D721Med (cell line): ENCODE results near the gene SLC27A1.

Experiments used
- DNase-seq: peaks from one replicate; pipeline ENCODE4 v3.0.0; 2011; ENCODE audit warnings: low spot score; ENCODE audit not compliant: insufficient read length
- FAIRE-seq: peaks from 2 replicates; lab custom pipeline; 2011; peaks lifted over from hg19 to GRCh38; lab: Jason Lieb, UNC
- TF ChIP-seq, protein P1 (sequence below): IDR thresholded peaks from 2 replicates; pipeline ENCODE4 v1.5.1; 2012; ENCODE audit warnings: mild to moderate bottlenecking, control low read depth; ENCODE audit not compliant: insufficient read depth; ENCODE audit errors: missing control alignments

SLC27A1 gene

DNA sequence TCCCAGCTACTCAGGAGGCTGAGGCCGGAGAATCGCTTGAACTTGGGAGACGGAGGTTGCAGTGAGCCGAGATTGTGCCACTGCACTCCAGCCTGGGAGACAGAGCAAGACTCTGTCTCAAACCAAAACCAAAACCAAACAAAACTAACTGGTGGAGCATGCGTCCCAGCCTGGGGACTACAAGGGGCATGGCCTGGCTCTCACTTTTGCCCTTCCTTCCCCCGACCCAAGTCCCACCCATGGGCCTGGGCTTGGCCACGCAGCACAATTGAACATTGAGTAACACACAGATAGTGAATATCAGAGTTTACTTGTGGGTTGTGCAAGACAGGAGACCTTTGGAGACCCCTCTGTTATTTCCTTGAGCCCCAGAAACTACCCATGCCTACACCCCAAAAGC is 35.1 kb upstream of the SLC27A1 start:
- DNase-seq (no peak), FAIRE-seq (no peak)
- TF ChIP-seq, protein P1, sequence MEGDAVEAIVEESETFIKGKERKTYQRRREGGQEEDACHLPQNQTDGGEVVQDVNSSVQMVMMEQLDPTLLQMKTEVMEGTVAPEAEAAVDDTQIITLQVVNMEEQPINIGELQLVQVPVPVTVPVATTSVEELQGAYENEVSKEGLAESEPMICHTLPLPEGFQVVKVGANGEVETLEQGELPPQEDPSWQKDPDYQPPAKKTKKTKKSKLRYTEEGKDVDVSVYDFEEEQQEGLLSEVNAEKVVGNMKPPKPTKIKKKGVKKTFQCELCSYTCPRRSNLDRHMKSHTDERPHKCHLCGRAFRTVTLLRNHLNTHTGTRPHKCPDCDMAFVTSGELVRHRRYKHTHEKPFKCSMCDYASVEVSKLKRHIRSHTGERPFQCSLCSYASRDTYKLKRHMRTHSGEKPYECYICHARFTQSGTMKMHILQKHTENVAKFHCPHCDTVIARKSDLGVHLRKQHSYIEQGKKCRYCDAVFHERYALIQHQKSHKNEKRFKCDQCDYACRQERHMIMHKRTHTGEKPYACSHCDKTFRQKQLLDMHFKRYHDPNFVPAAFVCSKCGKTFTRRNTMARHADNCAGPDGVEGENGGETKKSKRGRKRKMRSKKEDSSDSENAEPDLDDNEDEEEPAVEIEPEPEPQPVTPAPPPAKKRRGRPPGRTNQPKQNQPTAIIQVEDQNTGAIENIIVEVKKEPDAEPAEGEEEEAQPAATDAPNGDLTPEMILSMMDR = no peak

GRCh38 chr19:17436094-17436873 is 34.0 kb upstream of the SLC27A1 start:
- TF ChIP-seq, protein P1 = no peak
- DNase-seq (no peak), FAIRE-seq (no peak)

- FAIRE-seq (no peak), DNase-seq (no peak)
- TF ChIP-seq, protein P1 = no peak
Observed at GRCh38 chr19:17436874-17437267, 33.5 kb upstream of the SLC27A1 start.

- DNase-seq (no peak), FAIRE-seq (no peak)
- TF ChIP-seq, protein P1 = peak; percentile 31
Observed at GRCh38 chr19:17441241-17442021, 28.9 kb upstream of the SLC27A1 start.

DNA sequence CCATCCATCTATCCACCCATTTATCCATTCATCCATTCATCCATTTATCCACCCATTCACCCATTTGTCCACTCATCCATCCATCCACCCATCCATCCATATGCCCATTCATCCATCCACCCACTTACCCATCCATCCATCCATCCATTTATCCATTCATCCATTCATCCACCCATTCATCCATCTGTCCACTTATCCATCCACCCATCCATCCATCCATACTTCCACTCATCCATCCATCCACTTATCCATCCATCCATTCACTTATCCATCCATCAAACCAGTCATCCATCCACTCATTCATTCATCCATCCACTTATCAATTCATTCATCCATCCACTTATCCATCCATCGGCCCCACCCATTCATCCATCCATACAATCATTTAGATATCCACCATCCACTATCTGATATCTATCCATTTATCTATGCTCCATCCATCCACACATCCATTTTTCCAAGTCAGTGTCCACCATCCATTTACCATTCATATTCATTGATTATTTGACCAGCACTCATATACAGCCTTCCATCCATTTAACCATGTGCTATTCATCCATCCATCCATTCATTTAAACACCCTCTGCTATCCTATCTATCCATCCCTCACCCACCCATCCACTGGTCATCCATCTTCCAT is 24.7 kb upstream of the SLC27A1 start:
- FAIRE-seq = no peak
- TF ChIP-seq, protein P1 = no peak
- DNase-seq = no peak

GRCh38 chr19:17447704-17448130 is 22.6 kb upstream of the SLC27A1 start:
- TF ChIP-seq, protein P1 = no peak
- DNase-seq (no peak), FAIRE-seq (no peak)
